GM21526 (cell line): ENCODE results near the gene C1orf174.

Experiments
- ATAC-seq: cut with Tn5 transposase; IDR thresholded peaks from one replicate; pipeline ENCODE4 v1.9.1; 2021; ENCODE audit warnings: moderate library complexity; ENCODE audit not compliant: unreplicated experiment, low FRiP score

Gene C1orf174

GRCh38 chr1:3879099-3879498 is 21.0 kb downstream of the C1orf174 start:
- no peak for ATAC-seq

- ATAC-seq = no peak
Observed at GRCh38 chr1:3876716-3877115, 23.4 kb downstream of the C1orf174 start.

DNA sequence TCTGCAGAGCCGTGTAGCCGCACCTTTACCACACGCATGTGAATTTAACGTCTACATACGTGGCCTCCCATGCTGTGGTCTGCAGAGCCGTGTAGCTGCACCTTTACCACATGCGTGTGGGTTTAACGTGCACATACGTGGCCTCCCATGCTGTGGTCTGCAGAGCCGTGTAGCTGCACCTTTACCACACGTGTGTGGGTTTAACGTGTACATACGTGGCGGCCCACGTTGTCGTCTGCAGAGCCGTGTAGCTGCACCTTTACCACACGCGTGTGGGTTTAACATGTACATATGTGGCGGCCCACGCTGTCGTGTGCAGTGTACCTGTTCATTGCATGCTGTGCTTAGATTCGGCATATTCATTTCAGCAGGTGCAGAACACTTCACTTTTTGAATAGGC is 25.3 kb downstream of the C1orf174 start:
- ATAC-seq = no peak

DNA sequence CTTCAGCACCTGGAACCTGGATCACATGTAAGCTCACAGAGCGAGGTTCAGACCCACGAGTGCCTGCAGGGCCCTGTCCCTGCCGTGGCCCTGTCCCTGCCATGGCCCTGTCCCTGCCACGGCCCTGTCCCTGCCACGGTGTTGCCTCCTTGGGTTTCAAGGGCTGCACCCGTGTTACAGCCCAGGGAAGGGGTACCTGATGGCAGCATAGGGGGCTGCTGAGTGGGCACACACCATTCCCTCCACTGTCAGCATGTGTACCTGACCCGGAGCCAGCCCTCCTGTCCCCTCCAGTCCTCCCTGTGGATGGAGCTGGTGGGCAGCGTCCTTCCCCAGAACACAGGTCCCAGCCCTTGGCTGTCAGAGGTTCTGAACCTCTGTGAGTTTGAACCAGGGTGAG is 27.5 kb downstream of the C1orf174 start:
- no peak for ATAC-seq

DNA sequence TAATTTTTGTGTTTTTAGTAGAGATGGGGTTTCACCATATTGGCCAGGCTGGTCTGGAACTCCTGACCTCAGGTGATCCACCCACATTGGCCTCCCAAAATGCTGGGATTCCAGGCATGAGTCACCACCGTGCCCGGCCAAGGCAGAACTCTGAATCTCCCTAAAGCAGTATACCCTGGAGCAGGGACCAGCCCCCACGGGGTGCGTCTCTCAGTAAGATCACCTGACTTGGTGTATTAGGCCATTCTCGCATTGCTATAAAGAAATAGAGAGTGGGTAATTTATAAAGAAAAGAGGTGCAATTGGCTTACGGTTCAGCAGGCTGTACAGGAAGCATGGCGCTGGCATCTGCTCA is 28.6 kb downstream of the C1orf174 start:
- ATAC-seq = no peak

- no peak for ATAC-seq
Observed at GRCh38 chr1:3869751-3870301, 30.2 kb downstream of the C1orf174 start.

DNA sequence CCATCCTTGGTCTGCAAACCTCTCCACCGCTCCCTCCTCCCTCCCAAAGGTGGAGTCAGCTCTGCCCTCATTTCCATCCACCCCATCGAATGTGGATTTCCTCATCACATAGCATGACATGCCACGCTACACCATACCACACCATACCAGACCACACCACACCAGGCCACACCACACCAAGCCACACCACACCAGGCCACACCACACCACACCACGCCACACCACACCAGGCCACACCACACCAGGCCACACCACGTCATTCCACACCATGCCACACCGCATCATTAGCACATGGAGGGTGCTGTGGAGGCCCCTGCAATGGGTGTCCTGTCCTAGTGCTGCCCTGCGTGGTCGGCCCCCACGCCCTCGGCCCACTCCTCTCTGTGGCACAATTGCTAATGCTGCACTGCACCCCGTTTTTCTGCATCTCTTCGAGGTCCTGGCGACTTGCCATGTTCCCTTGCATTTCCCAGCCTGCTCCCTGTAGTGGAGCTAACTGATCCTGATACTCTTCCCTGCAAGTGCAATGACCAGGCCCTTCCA is 31.5 kb downstream of the C1orf174 start:
- ATAC-seq = no peak

- no peak for ATAC-seq
Observed at GRCh38 chr1:3865606-3866160, 34.4 kb downstream of the C1orf174 start.

- ATAC-seq = no peak
Observed at GRCh38 chr1:3864884-3865283, 35.2 kb downstream of the C1orf174 start.

- ATAC-seq = no peak
Observed at GRCh38 chr1:3863231-3863935, 36.7 kb downstream of the C1orf174 start.

GRCh38 chr1:3858231-3858981 is 41.7 kb downstream of the C1orf174 start:
- no peak for ATAC-seq

- ATAC-seq = no peak
Observed at GRCh38 chr1:3857791-3858129, 42.3 kb downstream of the C1orf174 start.

GRCh38 chr1:3856923-3857790 is 42.9 kb downstream of the C1orf174 start, which contains the start of the genes CEP104 and DFFB:
CEP104 (minus strand) TSS chr1:3857211; CDS start chr1:3852407, 4,804 bp downstream.
DFFB (plus strand) TSS chr1:3857476; CDS start chr1:3857604, 128 bp downstream.
- peak; percentile 97 for ATAC-seq

GRCh38 chr1:3852711-3853485 is 47.2 kb downstream of the C1orf174 start:
- no peak for ATAC-seq

DNA sequence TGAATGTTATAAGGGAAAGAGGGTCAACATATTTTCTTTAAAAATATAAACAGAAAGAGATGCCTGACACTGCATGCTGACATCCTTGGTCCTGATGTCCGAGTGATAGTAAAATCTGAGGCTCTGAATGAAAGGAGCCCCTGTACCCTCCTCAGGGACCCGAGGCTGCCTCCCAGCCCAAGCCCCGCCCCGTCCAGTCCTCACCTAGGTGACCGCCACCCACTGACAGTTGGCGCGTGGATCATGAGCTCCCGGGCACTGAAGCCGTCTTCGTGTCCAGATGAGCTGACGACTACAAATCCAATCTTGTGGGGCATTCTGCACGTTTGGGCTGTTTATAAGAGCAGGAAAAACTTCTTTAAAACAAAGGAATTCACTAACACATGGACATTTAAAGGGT is 48.0 kb downstream of the C1orf174 start:
- no peak for ATAC-seq

- ATAC-seq = no peak
Observed at GRCh38 chr1:3851292-3851691, 48.8 kb downstream of the C1orf174 start.

GRCh38 chr1:3850857-3851256 is 49.2 kb downstream of the C1orf174 start:
- no peak for ATAC-seq

DNA sequence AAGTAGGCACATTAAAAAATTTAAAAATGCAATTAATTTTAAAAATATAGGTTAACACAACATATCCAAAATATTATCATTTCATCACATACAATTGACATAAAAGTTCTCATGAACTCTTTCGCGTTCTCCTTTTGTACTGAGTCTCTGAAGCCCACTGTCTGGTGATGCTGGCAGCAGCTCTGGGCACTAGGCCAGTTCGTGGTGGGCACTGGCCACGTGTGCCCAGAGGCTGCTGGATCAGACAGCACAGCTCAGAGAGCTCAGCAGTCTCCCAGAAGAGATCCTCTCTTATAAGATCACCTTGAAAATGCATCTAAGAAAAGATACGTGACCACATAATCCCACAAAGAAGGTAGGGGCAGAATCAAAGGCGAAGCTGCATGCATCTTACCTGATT is 53.0 kb downstream of the C1orf174 start:
- no peak for ATAC-seq

- no peak for ATAC-seq
Observed at GRCh38 chr1:3846541-3846940, 53.5 kb downstream of the C1orf174 start.

DNA sequence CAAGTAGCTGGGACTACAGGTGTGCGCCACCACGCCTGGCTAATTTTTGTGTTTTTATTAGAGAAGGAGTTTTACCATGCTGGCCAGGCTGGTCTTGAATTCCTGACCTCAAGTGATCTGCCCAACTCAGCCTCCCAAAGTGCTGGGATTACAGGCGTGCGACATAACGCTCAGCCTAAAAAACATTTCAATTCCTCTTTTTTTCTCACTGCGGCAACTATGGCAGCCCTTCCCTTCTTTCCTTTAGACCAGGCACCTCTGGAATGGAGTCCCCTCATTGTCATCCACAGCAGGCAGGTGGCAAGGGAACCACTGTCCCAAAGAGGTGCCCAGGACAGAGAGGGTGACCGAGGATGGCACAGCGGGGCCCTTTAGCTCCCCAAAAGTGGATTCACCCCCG is 57.2 kb downstream of the C1orf174 start:
- no peak for ATAC-seq
